ENCODE measurements around the gene AXIN1. TPM values are rescaled to one million over a fixed set of nuclear protein-coding genes. Genes with fewer than 3 reads are reported as not detected.
A peak's percentile ranks its signal among the peaks of the same experiment; 100 is the strongest.

AXIN1 gene
- total and polyA plus RNA-seq, 9 of the 15 experiments (the other 6 are each of a cell fraction or from before 2014, with no cell fraction given), result 0.42 to 58.0 (median 25.9) TPM

- TF ChIP-seq, protein P1, sequence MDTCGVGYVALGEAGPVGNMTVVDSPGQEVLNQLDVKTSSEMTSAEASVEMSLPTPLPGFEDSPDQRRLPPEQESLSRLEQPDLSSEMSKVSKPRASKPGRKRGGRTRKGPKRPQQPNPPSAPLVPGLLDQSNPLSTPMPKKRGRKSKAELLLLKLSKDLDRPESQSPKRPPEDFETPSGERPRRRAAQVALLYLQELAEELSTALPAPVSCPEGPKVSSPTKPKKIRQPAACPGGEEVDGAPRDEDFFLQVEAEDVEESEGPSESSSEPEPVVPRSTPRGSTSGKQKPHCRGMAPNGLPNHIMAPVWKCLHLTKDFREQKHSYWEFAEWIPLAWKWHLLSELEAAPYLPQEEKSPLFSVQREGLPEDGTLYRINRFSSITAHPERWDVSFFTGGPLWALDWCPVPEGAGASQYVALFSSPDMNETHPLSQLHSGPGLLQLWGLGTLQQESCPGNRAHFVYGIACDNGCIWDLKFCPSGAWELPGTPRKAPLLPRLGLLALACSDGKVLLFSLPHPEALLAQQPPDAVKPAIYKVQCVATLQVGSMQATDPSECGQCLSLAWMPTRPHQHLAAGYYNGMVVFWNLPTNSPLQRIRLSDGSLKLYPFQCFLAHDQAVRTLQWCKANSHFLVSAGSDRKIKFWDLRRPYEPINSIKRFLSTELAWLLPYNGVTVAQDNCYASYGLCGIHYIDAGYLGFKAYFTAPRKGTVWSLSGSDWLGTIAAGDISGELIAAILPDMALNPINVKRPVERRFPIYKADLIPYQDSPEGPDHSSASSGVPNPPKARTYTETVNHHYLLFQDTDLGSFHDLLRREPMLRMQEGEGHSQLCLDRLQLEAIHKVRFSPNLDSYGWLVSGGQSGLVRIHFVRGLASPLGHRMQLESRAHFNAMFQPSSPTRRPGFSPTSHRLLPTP (IDR thresholded peaks at IDR 0.05; ENCODE audit: borderline replicate concordance, extremely low read depth, insufficient read length), result no peak
- TF ChIP-seq ZFX (CRISPR knock-in tag; IDR thresholded peaks at IDR 0.05), result 0 out of 2 replicates have a peak, but pooled peaks have one; percentile 43
- TF ChIP-seq, protein P2, sequence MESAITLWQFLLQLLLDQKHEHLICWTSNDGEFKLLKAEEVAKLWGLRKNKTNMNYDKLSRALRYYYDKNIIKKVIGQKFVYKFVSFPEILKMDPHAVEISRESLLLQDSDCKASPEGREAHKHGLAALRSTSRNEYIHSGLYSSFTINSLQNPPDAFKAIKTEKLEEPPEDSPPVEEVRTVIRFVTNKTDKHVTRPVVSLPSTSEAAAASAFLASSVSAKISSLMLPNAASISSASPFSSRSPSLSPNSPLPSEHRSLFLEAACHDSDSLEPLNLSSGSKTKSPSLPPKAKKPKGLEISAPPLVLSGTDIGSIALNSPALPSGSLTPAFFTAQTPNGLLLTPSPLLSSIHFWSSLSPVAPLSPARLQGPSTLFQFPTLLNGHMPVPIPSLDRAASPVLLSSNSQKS (CRISPR knock-in tag; IDR thresholded peaks at IDR 0.05), result no peak
- no peak for TF ChIP-seq NCOA4 (IDR thresholded peaks at IDR 0.05; ENCODE audit: partially characterized antibody)
- TF ChIP-seq SREBF1 (IDR thresholded peaks at IDR 0.05; ENCODE audit: borderline replicate concordance, low read depth, low read length), result no peak
- TF ChIP-seq ARID4B (CRISPR knock-in tag; IDR thresholded peaks at IDR 0.05), result peak; percentile 39
- TF ChIP-seq PHB2 (IDR thresholded peaks at IDR 0.05; ENCODE audit: low read depth), result no peak
- no peak for TF ChIP-seq ZNF57 (CRISPR knock-in tag; IDR thresholded peaks at IDR 0.05)
- TF ChIP-seq, protein P3, sequence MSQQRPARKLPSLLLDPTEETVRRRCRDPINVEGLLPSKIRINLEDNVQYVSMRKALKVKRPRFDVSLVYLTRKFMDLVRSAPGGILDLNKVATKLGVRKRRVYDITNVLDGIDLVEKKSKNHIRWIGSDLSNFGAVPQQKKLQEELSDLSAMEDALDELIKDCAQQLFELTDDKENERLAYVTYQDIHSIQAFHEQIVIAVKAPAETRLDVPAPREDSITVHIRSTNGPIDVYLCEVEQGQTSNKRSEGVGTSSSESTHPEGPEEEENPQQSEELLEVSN (IDR thresholded peaks at IDR 0.05; ENCODE audit: borderline replicate concordance in 1 of 2, extremely low read depth in 1 of 2, insufficient read depth in 1 of 2, insufficient read length in 1 of 2, low read depth in 1 of 2, low read length in 1 of 2, poor library complexity in 1 of 2, severe bottlenecking in 1 of 2), result peak in 1 of 2 experiments; percentile 60
Measured at GRCh38 chr16:381012-381788, 28.7 kb upstream of the AXIN1 start (continued).

All from K562 (cell line).